ENCODE results near the gene PLBD1. TPM values are rescaled to one million over a fixed set of nuclear protein-coding genes. Genes with fewer than 3 reads are reported as not detected.

PLBD1 gene
- polyA plus RNA-seq, 2 of the 4 experiments (the other 2 are of a cell fraction): 4.9 to 10.3 TPM

- TF ChIP-seq CBX2 (IDR thresholded peaks at IDR 0.05; ENCODE audit: borderline replicate concordance, low read depth): no peak
- no peak for TF ChIP-seq HOXA7 (CRISPR knock-in tag; IDR thresholded peaks at IDR 0.05)
- TF ChIP-seq NR3C1 (IDR thresholded peaks at IDR 0.05): no peak
- no peak for TF ChIP-seq HEYL (CRISPR knock-in tag; IDR thresholded peaks at IDR 0.05)
- no peak for TF ChIP-seq NFE2L2 (conservative IDR thresholded peaks at IDR 0.05; ENCODE audit: low read length)
- WGBS (ENCODE audit: missing lambda C conversion rate): 85% methylated on average over 5 of the region's 5 CpGs
- H3K27ac ChIP-seq: no peak overlapping the region
- ATAC-seq: no peak
- POLR2A ChIA-PET: no interaction called here
- FAIRE-seq: no peak
- H3K4me3 ChIP-seq: no peak overlapping the region
- CTCF ChIA-PET: no interaction called here
- no peak for DNase-seq (ENCODE audit: low read depth in 1 of 2, low spot score in 1 of 2)
- no peak overlapping the region for H3K4me2 ChIP-seq
- no peaks in the 10 kb centered on the region for H3K9me3 ChIP-seq
- no peaks in the 10 kb centered on the region for H3K4me1 ChIP-seq
Observed at GRCh38 chr12:14537088-14537487, 30.6 kb downstream of the PLBD1 start.

- Histone ChIP-seq H3K9me3 (no peaks in the 10 kb centered on the region), H3K4me2 (no peak overlapping the region), H3K4me3 (no peak overlapping the region), H3K27ac (no peak overlapping the region), H3K4me1 (no peaks in the 10 kb centered on the region)
- TF ChIP-seq ESRRA (IDR thresholded peaks at IDR 0.05; ENCODE audit: borderline replicate concordance, low read length) (no peak), BHLHE40 (IDR thresholded peaks at IDR 0.05; ENCODE audit: low read depth, low read length) (no peak), RNF2 (IDR thresholded peaks at IDR 0.05; ENCODE audit: borderline replicate concordance, low read depth) (no peak), PBX3 (IDR thresholded peaks at IDR 0.05) (no peak), ZC3H11A (IDR thresholded peaks at IDR 0.05) (no peak), FOSL2 (IDR thresholded peaks at IDR 0.05) (no peak), FOSL2 (CRISPR knock-in tag; IDR thresholded peaks at IDR 0.05) (no peak), TP53 (CRISPR knock-in tag; IDR thresholded peaks at IDR 0.05) (no peak)
- FAIRE-seq (no peak), DNase-seq (ENCODE audit: low read depth in 1 of 2, low spot score in 1 of 2) (no peak), ATAC-seq (no peak)
- CTCF ChIA-PET: interaction anchor here (1.0 kb wide), 1 partner anchor 9 kb away, joined by 3 read pairs; no protein-coding TSS in a partner anchor
- POLR2A ChIA-PET: no interaction called here
- WGBS (ENCODE audit: missing lambda C conversion rate): 52% methylated on average over 10 of the region's 10 CpGs
Observed at GRCh38 chr12:14532152-14532551, 35.5 kb downstream of the PLBD1 start.

- Histone ChIP-seq H3K4me3 (no peak overlapping the region), H3K9me3 (peaks cover 4% of the 10 kb centered on the region; the same call in 2 of the 3 replicates), H3K27ac (no peak overlapping the region), H3K4me1 (no peaks in the 10 kb centered on the region), H3K4me2 (no peak overlapping the region)
- FAIRE-seq (no peak), DNase-seq (ENCODE audit: low read depth in 1 of 2, low spot score in 1 of 2) (no peak), ATAC-seq (no peak)
- 72% methylated on average over 2 of the region's 2 CpGs for WGBS (ENCODE audit: missing lambda C conversion rate)
- TF ChIP-seq KDM5A (IDR thresholded peaks at IDR 0.05): no peak
- TF ChIP-seq HOXB13 (CRISPR knock-in tag; IDR thresholded peaks at IDR 0.05; ENCODE audit: low read depth): no peak
- no peak for TF ChIP-seq ATOH8 (CRISPR knock-in tag; IDR thresholded peaks at IDR 0.05; ENCODE audit: low read depth)
- no peak for TF ChIP-seq RCOR1 (IDR thresholded peaks at IDR 0.05; ENCODE audit: low read depth, low read length)
- TF ChIP-seq TFCP2L1 (CRISPR knock-in tag; IDR thresholded peaks at IDR 0.05): no peak
- no peak for TF ChIP-seq EP300 (IDR thresholded peaks at IDR 0.05)
- TF ChIP-seq MAZ (IDR thresholded peaks at IDR 0.05; ENCODE audit: borderline replicate concordance, low read depth, low read length): no peak
- TF ChIP-seq EHMT2 (IDR thresholded peaks at IDR 0.05; ENCODE audit: low read depth): no peak
- no peak for TF ChIP-seq SMC3 (IDR thresholded peaks at IDR 0.05)
- POLR2A ChIA-PET: no interaction called here
- CTCF ChIA-PET: interaction anchor here (0.9 kb wide), 1 partner anchor 95 kb away, joined by 3 read pairs; no protein-coding TSS in a partner anchor
Observed at GRCh38 chr12:14525964-14526363, 41.7 kb downstream of the PLBD1 start.

GRCh38 chr12:14521822-14522221 lies 45.9 kb downstream of the PLBD1 start:
- FAIRE-seq (no peak), DNase-seq (ENCODE audit: low read depth in 1 of 2, low spot score in 1 of 2) (no peak), ATAC-seq (no peak)
- Histone ChIP-seq H3K4me3 (no peak overlapping the region), H3K4me2 (no peak overlapping the region), H3K9me3 (peaks cover 4% of the 10 kb centered on the region; the same call in 2 of the 3 replicates), H3K27ac (no peak overlapping the region), H3K4me1 (no peaks in the 10 kb centered on the region)
- TF ChIP-seq NFE2L2 (conservative IDR thresholded peaks at IDR 0.05; ENCODE audit: low read length): no peak
- TF ChIP-seq CTCF (IDR thresholded peaks at IDR 0.05): no peak
- no peak for TF ChIP-seq HOXB13 (CRISPR knock-in tag; IDR thresholded peaks at IDR 0.05; ENCODE audit: low read depth)
- ChIA-PET CTCF (no interaction called here), POLR2A (no interaction called here)

Measured in A549 (cell line).